ENCODE data around the gene SPATA1. TPM values are rescaled to one million over a fixed set of nuclear protein-coding genes. Genes with fewer than 3 reads are reported as not detected.
A peak's percentile ranks its signal among the peaks of the same experiment; 100 is the strongest.

Gene SPATA1, protein sequence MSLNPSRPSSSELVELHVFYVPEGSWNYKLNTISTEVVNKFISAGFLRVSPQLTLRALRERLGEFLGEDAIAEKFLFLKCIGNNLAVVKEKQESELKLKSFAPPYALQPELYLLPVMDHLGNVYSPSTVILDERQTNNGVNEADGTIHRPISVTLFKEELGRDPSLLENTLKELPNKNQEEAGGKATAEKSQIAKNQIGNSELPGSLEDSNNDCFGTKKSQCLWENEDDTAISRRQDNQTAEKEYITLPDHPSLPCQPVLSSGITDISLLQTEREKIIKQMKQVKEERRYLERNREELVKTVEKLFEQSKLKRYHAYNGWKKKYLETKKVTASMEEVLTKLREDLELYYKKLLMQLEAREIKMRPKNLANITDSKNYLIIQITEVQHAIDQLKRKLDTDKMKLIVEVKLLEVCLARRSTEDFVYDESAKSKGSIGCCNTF
- 4.7 and 4.8 TPM in 2 replicates for total RNA-seq (2014; rRNA removed; shearing (Covaris generic))
- total RNA-seq (2022) = 1.4 and 6.9 TPM in 2 replicates
- percentile 39 among the genes with signal in this experiment for Bru-seq, nascent RNA
- BruChase-seq, experiment 1, labeled RNA remaining after a 6-hour chase = percentile 27 among the genes with signal in this experiment
- percentile 29 among the genes with signal in this experiment for BruChase-seq, experiment 2, labeled RNA remaining after a 2-hour chase
- long read RNA-seq, partial matches to known transcripts = 0 of 34 reads
- long read RNA-seq, other reads (novel, unspliced or antisense) = 34 of 34 reads

DNA sequence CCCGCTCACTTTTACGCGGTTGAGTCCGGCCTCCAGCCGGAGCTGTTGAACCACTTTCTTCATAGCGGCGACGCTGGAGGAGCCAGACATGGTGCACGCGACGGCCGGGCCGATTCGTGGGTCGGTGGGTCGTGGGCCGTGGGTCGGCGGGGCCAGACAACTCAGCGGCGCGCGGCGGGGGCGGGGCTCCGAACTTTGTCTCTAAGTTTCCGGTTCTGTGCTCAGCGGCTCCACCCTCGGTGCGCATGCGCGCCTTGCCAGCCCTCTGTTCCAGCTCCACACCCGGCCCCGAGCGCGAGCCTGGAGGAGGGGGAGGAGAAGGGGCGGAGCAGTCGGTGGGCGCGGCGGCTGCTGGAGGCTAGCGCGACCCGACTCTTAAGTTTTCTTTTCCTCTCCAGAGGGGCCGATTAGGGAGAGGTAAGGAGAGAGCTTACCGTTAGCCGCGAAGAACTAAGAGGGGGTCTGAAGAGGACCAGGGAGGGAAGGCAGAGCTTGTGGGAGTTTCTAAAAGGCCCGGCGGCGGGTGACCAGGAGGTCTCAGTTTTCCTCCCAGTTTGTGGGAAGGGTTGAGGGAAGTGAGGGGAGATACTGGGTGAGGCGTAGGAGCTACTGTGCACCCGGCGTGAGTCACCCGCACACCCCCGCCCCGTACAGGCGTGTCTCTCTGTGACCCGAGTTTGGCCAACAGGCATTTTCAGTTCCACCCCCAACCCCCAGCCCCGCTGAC lies at the start of gene SPATA1, which contains the start of gene GNG5:
Gene SPATA1 (plus strand): TSS at position 385 of the 727 bp plus-strand sequence. CDS start 9,974 bp downstream, outside the sequence.
Gene GNG5 (minus strand): TSS at position 580 of the 727 bp plus-strand sequence. CDS start 490 bp downstream, at position 90.
- intact Hi-C loops (cut with micrococcal nuclease; ENCODE audit: unreplicated experiment) = loop anchor here (1.0 to 10.0 kb wide), 8 partner anchors 27 to 741 kb away; partner anchors contain the start of genes CTBS, PRKACB, RPF1 and SAMD13
- Histone ChIP-seq H4K20me1 (ENCODE audit: insufficient read depth, low read length) (peaks cover 27% of the 10 kb centered on the region), H3K27ac (ENCODE audit: low read depth, low read length, poor library complexity, severe bottlenecking) (peak within 1 kb of the TSS; percentile 87), H3K79me2 (ENCODE audit: insufficient read depth, low read depth, low read length) (peaks cover 57% of the 10 kb centered on the region), H3K4me1 (ENCODE audit: insufficient read depth, low read length, poor library complexity, severe bottlenecking) (peaks cover 33% of the 10 kb centered on the region), H3K9me3 (ENCODE audit: low read length) (peaks cover 12% of the 10 kb centered on the region), H3K4me3 (ENCODE audit: low read depth, low read length, poor library complexity, severe bottlenecking) (peak within 1 kb of the TSS; percentile 91), H3K36me3 (ENCODE audit: insufficient read depth, low read length) (peaks cover 35% of the 10 kb centered on the region), H3K9me2 (ENCODE audit: insufficient read depth, low read length) (no peaks in the 10 kb centered on the region), H3K4me2 (ENCODE audit: low read length) (peak within 1 kb of the TSS; percentile 86), H2AFZ (ENCODE audit: low read length) (peak within 1 kb of the TSS; percentile 86)
- POLR2A ChIA-PET = interaction anchor here (0.7 to 4.4 kb wide), 18 partner anchors 11 to 770 kb away, joined by 3 to 43 read pairs (median 4); partner anchors contain the start of genes CTBS, PRKACB, SAMD13 and SSX2IP
- peak; percentile 96 for DNase-seq (ENCODE audit: low spot score)
- TF ChIP-seq, protein P1, sequence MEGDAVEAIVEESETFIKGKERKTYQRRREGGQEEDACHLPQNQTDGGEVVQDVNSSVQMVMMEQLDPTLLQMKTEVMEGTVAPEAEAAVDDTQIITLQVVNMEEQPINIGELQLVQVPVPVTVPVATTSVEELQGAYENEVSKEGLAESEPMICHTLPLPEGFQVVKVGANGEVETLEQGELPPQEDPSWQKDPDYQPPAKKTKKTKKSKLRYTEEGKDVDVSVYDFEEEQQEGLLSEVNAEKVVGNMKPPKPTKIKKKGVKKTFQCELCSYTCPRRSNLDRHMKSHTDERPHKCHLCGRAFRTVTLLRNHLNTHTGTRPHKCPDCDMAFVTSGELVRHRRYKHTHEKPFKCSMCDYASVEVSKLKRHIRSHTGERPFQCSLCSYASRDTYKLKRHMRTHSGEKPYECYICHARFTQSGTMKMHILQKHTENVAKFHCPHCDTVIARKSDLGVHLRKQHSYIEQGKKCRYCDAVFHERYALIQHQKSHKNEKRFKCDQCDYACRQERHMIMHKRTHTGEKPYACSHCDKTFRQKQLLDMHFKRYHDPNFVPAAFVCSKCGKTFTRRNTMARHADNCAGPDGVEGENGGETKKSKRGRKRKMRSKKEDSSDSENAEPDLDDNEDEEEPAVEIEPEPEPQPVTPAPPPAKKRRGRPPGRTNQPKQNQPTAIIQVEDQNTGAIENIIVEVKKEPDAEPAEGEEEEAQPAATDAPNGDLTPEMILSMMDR (conservative IDR thresholded peaks at IDR 0.05; ENCODE audit: low read length) = no peak
- no peak for TF ChIP-seq EZH2phosphoT487 (IDR thresholded peaks at IDR 0.05; ENCODE audit: borderline replicate concordance, low read depth, low read length)
- CTCF ChIA-PET (ENCODE audit: unreplicated experiment) = no interaction called here
- BruUV-seq (replicated peaks) = no TSS peak

DNA sequence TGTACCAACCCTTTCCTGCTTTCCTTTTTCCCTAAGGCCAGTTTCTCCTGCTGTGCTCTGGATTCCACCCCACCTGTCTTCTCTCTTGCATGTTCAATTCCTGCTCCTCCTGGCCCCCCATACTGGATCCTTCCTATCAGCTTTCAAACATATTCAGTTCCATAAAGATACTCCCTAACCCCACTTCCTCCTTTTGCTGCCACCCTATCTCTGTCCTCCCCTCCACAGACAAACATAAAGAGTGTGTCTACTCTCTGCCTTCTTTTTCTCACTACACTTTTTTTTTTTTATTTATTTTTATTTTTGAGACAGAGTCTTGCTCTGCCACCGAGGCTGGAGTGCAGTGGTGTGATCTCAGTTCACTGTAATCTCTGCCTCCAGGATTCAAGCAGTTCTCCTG lies 44.1 kb upstream of the SPATA1 start:
- Histone ChIP-seq H3K4me1 (ENCODE audit: insufficient read depth, low read length, poor library complexity, severe bottlenecking) (no peaks in the 10 kb centered on the region), H3K4me2 (ENCODE audit: low read length) (no peak overlapping the region), H3K4me3 (ENCODE audit: low read depth, low read length, poor library complexity, severe bottlenecking) (no peak overlapping the region), H3K36me3 (ENCODE audit: insufficient read depth, low read length) (no peaks in the 10 kb centered on the region), H3K9me3 (ENCODE audit: low read length) (no peaks in the 10 kb centered on the region), H2AFZ (ENCODE audit: low read length) (no peak overlapping the region), H3K9me2 (ENCODE audit: insufficient read depth, low read length) (no peaks in the 10 kb centered on the region), H3K79me2 (ENCODE audit: insufficient read depth, low read depth, low read length) (no peaks in the 10 kb centered on the region), H4K20me1 (ENCODE audit: insufficient read depth, low read length) (no peaks in the 10 kb centered on the region), H3K27ac (ENCODE audit: low read depth, low read length, poor library complexity, severe bottlenecking) (no peak overlapping the region)
- DNase-seq (ENCODE audit: low spot score) = no peak
- intact Hi-C loops (cut with micrococcal nuclease; ENCODE audit: unreplicated experiment) = no loop called here
- TF ChIP-seq EZH2phosphoT487 (IDR thresholded peaks at IDR 0.05; ENCODE audit: borderline replicate concordance, low read depth, low read length) = no peak
- TF ChIP-seq, protein P1 (conservative IDR thresholded peaks at IDR 0.05; ENCODE audit: low read length) = no peak
- ChIA-PET CTCF (ENCODE audit: unreplicated experiment) (no interaction called here), POLR2A (interaction anchor here (0.5 to 0.6 kb wide), 2 partner anchors 160 to 1647 kb away, joined by 3 read pairs; no protein-coding TSS in a partner anchor)
- no TSS peak for BruUV-seq (replicated peaks)

Measured in OCI-LY7 (cell line).